Adrenal gland (tissue), 12 donors: Measurements from ENCODE around the gene PLXNA2. TPM values are rescaled to one million over a fixed set of nuclear protein-coding genes. Genes with fewer than 3 reads are reported as not detected.

ENCODE experiments used
- DNase-seq, 7 donors: peaks; one replicate each; pipeline ENCODE4 v3.0.0-alpha.2; 2019 to 2020
- H3K27ac ChIP-seq, 5 donors: fragments of 200-600 bp; sonication (generic) in 4 of 5; 1 replicate in 3 of 5; 2 replicates in 2 of 5; pipeline versions ENCODE4 v1.5.1 to v1.8.0; 2016 to 2020; ENCODE audit warnings: mild to moderate bottlenecking in 1 of 5
- H3K27me3 ChIP-seq: fragments of 200-600 bp; 2 replicates; pipeline ENCODE4 v1.8.0; 2021
- H3K36me3 ChIP-seq, 2 donors: fragments of 200-600 bp; replicated peaks in 1 of 2; 1 replicate in 1 of 2; 2 replicates in 1 of 2; pipeline versions ENCODE4 v1.5.1 to v1.8.0; 2018 to 2022
- H3K4me1 ChIP-seq, 2 donors: fragments of 200-600 bp; replicated peaks in 1 of 2; 1 replicate in 1 of 2; 2 replicates in 1 of 2; pipeline versions ENCODE4 v1.5.1 to v1.8.0; 2018 to 2021
- H3K4me3 ChIP-seq, 4 donors: fragments of 200-600 bp; sonication (generic) in 3 of 4; one replicate each; pipeline ENCODE4 v1.5.1; 2016 to 2018
- H3K9me3 ChIP-seq, 3 donors: fragments of 200-600 bp; sonication (generic) in 1 of 3; replicated peaks in 1 of 3; 1 replicate in 2 of 3; 2 replicates in 1 of 3; pipeline versions ENCODE4 v1.5.1 to v1.8.0; 2016 to 2021
- CTCF ChIP-seq, 6 experiments: fragments of 450-650 bp in 4 of 6; fragments of 200-600 bp in 2 of 6; sonication (generic) in 1 of 6; IDR thresholded peaks; 1 replicate in 5 of 6; 2 replicates in 1 of 6; pipeline versions ENCODE4 v1.5.1 to v1.8.0; 2016 to 2021; ENCODE audit warnings: antibody characterized with exemption in 6 of 6, mild to moderate bottlenecking in 2 of 6, moderate library complexity in 1 of 6
- POLR2A ChIP-seq, 2 donors: fragments of 450-650 bp; IDR thresholded peaks; one replicate each; pipeline ENCODE4 v1.6.1; 2017; ENCODE audit warnings: antibody characterized with exemption in 2 of 2, mild to moderate bottlenecking in 2 of 2, moderate library complexity in 1 of 2
- WGBS, 4 donors: extraction: QIAGEN DNeasy Blood & Tissue Kit in 2 of 4; methylation state at CpG; one replicate each; pipeline versions ENCODE4 v1.1.5 to v1.1.7; 2013 to 2017; 5-methylcytosine and 5-hydroxymethylcytosine counted together
- intact Hi-C, 2 donors: fragments of 100-400 bp; cut with DNase I; formaldehyde crosslinking; loops; one replicate each; pipeline versions ENCODE4 v1.14.1 to v1.15.0; 2022 to 2023
- polyA plus RNA-seq, 3 donors: library from polyadenylated mRNA; stranded (reverse); fragments of 200-250 nt in 2 of 3; fragments of 350-450 nt in 1 of 3; fragmentation: Illumina TruSeq in 1 of 3; extraction: RNeasy Lipid Tissue Mini Kit (QIAGEN cat#74804) in 1 of 3; gene quantifications; one replicate each; pipeline ENCODE4 v1.2.3, GENCODE V29; 2013 to 2014
- total RNA-seq, 9 donors: library from RNA; depleted of rRNA in 4 of 9; stranded (reverse); fragments of >200 nt in 4 of 9; fragments of 120-200 nt in 1 of 9; fragmentation: NEBNext Ultra II Directional in 1 of 9; extraction: Animal tissue kit (Norgen Biotek cat#: 25700) in 1 of 9; gene quantifications; one replicate each; pipeline versions ENCODE4 v1.1.0 to v1.2.4, GENCODE V29; 2013 to 2023
- donor health status: healthy with polysubstance abuse.
- donor health status: Bipolar disorder and iron deficiency.
- donor health status: DM: yes; HTN: yes; CAD: no.
- donor health status: DM: no; HTN: no; CAD: no.
- donor health status: DM: no; HTN: no; CAD: no.
- donor health status: DM: yes; HTN: yes; CAD: no.

PLXNA2 gene
- total and polyA plus RNA-seq, 12 donors: 2.7 to 9.4 (median 4.5) TPM

GRCh38 chr1:208149213-208149612 is 95.0 kb downstream of the PLXNA2 start:
- H3K4me1 ChIP-seq: no peaks in the 10 kb centered on the region
- intact Hi-C loops: no loop called here
- H3K4me3 ChIP-seq: no peak overlapping the region
- no peaks in the 10 kb centered on the region for H3K36me3 ChIP-seq
- no peak for DNase-seq
- no peak overlapping the region for H3K27ac ChIP-seq
- TF ChIP-seq POLR2A (IDR thresholded peaks at IDR 0.05): no peak
- no peak for TF ChIP-seq CTCF (IDR thresholded peaks at IDR 0.05)
- H3K9me3 ChIP-seq: no peaks in the 10 kb centered on the region
- H3K27me3 ChIP-seq: no peaks in the 10 kb centered on the region

GRCh38 chr1:208148380-208148779 is 95.8 kb downstream of the PLXNA2 start:
- H3K4me1 ChIP-seq: no peaks in the 10 kb centered on the region
- intact Hi-C loops: no loop called here
- 91 to 95% (median 93%) methylated on average over 4 of the region's 4 CpGs for WGBS, 4 donors
- H3K27me3 ChIP-seq: no peaks in the 10 kb centered on the region
- TF ChIP-seq CTCF (IDR thresholded peaks at IDR 0.05) (no peak), POLR2A (IDR thresholded peaks at IDR 0.05) (no peak)
- H3K36me3 ChIP-seq: no peaks in the 10 kb centered on the region
- no peak overlapping the region for H3K4me3 ChIP-seq
- no peaks in the 10 kb centered on the region for H3K9me3 ChIP-seq
- no peak for DNase-seq
- no peak overlapping the region for H3K27ac ChIP-seq

- WGBS, 4 donors: 84 to 96% (median 91%) methylated on average over 3 of the region's 3 CpGs
- no peak for DNase-seq
- no peaks in the 10 kb centered on the region for H3K27me3 ChIP-seq
- H3K4me3 ChIP-seq: no peak overlapping the region
- H3K36me3 ChIP-seq: no peaks in the 10 kb centered on the region
- intact Hi-C loops: no loop called here
- TF ChIP-seq CTCF (IDR thresholded peaks at IDR 0.05) (no peak), POLR2A (IDR thresholded peaks at IDR 0.05) (no peak)
- H3K9me3 ChIP-seq: no peaks in the 10 kb centered on the region
- H3K27ac ChIP-seq: no peak overlapping the region
- H3K4me1 ChIP-seq: peaks cover 0 to 6% of the 10 kb centered on the region in 2 donors
These were observed 97.5 kb downstream of the PLXNA2 start for GRCh38 chr1:208146650-208147049.

GRCh38 chr1:208145167-208145566 is 99.0 kb downstream of the PLXNA2 start:
- TF ChIP-seq POLR2A (IDR thresholded peaks at IDR 0.05): no peak
- no peak for TF ChIP-seq CTCF (IDR thresholded peaks at IDR 0.05)
- WGBS, 4 donors: 83 to 94% (median 84%) methylated on average over 3 of the region's 3 CpGs
- Histone ChIP-seq H3K36me3 (no peaks in the 10 kb centered on the region), H3K4me3 (no peak overlapping the region), H3K4me1 (peaks cover 0 to 6% of the 10 kb centered on the region in 2 donors), H3K9me3 (no peaks in the 10 kb centered on the region), H3K27ac (no peak overlapping the region), H3K27me3 (no peaks in the 10 kb centered on the region)
- intact Hi-C loops: no loop called here
- DNase-seq: no peak
